ENCODE data around the gene SHC4.
"Not testable (repeated sequence)": the region's sequence is repeated elsewhere in the genome, so short reads cannot be mapped to it uniquely, and the experiment has no call there.

Gene SHC4

DNA sequence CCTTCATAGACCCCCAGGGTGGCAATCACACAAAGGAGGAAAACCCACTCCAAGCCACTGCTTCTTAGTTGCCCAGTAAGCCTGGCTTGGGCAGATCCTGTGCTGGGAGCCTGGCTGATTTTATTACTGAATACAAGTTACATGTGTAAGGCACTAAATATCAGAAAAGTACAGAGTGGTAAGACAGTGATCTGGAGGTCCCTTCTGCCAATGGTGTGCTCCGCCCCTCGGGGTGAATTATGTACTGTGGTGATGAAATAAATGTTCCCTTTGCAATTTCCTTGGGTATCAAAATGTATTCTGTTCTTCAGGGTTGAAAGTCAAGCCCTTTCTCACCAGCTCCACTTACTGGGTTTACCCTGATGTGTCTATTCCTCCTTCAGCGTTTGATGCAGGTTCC, 47.0 kb downstream of the SHC4 start:
- H3K4me3 ChIP-seq (replicated peaks; ENCODE audit: low read depth, low read length): no peak overlapping the region
- TF ChIP-seq, protein P1, sequence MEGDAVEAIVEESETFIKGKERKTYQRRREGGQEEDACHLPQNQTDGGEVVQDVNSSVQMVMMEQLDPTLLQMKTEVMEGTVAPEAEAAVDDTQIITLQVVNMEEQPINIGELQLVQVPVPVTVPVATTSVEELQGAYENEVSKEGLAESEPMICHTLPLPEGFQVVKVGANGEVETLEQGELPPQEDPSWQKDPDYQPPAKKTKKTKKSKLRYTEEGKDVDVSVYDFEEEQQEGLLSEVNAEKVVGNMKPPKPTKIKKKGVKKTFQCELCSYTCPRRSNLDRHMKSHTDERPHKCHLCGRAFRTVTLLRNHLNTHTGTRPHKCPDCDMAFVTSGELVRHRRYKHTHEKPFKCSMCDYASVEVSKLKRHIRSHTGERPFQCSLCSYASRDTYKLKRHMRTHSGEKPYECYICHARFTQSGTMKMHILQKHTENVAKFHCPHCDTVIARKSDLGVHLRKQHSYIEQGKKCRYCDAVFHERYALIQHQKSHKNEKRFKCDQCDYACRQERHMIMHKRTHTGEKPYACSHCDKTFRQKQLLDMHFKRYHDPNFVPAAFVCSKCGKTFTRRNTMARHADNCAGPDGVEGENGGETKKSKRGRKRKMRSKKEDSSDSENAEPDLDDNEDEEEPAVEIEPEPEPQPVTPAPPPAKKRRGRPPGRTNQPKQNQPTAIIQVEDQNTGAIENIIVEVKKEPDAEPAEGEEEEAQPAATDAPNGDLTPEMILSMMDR (IDR thresholded peaks at IDR 0.05; ENCODE audit: low read depth, low read length, missing control alignments): no peak
- no peak for DNase-seq (ENCODE audit: extremely low read depth, low read depth)

DNA sequence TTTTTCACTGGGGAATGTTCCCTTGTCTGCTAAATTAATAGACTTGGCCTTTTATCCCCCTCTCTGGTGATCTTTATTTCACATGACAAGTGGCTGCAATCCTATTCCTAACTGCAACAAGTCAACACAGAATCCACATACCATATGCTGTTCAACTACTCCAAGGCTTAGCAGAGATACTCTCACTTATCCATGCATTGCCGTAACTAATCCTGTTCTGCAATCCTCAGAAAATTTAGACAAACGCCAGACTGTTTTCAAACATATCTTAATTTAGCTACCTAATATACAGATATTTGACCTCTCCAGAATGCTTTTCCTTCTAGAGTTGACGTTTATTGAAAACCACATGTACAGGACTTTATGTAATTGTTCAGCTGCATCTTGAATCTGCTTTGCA, 47.9 kb downstream of the SHC4 start:
- TF ChIP-seq, protein P1 (IDR thresholded peaks at IDR 0.05; ENCODE audit: low read depth, low read length, missing control alignments): no peak
- H3K4me3 ChIP-seq (replicated peaks; ENCODE audit: low read depth, low read length): no peak overlapping the region
- no peak for DNase-seq (ENCODE audit: extremely low read depth, low read depth)

DNA sequence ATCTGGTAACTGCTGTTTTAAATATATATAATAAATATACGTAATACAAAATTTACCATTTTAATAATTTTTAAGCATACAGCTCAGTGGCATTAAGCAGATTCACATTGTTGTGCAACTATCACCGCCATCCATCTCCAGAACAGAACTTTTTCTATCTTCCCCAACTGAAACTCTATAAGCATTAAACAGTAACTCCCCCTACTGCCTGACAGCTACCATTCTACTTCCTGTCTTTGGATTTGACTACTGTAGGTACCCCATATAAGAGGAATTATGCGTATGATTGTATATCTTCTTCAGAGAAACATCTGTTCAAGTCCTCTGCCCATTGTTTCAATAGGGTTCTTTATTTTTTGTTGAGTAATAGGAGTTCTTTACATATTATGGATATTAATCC, 49.0 kb downstream of the SHC4 start:
- TF ChIP-seq, protein P1 (IDR thresholded peaks at IDR 0.05; ENCODE audit: low read depth, low read length, missing control alignments): no peak
- no peak overlapping the region for H3K4me3 ChIP-seq (replicated peaks; ENCODE audit: low read depth, low read length)
- DNase-seq (ENCODE audit: extremely low read depth, low read depth): no peak

DNA sequence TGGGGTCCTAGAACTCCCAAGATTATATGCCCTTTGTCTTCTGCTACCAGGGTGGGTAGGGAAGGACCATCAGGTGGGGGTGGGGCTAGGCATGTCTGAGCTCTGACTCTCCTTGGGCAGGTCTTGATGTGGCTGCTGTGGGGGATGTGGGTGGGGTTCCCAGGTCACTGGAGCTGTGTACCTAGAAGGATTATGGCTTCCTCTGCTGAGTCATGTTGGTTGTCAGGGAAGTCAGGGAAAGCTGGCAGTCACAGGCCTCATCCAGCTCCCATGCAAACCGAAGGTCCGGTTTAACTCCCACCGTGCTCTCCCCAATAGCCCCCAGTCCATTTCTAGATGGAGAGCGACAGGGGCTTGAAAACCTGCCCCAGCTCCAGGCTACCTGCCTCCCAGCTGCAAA, 50.6 kb downstream of the SHC4 start:
- H3K4me3 ChIP-seq (replicated peaks; ENCODE audit: low read depth, low read length): no peak overlapping the region
- DNase-seq (ENCODE audit: extremely low read depth, low read depth): no peak

DNA sequence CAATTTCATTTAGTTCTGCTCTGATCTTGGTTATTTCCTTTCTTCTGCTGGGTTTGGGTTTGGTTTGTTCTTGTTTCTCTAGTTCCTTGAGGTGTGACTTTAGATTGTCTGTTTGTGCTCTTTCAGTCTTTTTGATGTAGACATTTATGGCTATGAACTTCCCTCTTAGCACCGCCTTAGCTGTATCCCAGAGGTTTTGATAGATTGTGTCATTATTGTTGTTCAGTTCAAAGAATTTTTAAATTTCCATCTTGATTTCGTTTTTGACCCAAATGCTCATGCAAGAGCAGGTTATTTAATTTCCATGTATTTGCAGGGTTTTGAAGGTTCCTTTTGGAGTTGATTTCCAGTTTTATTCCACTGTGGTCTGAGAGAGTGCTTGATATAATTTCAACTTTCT, 53.2 kb downstream of the SHC4 start:
- not testable (repeated sequence) for DNase-seq (ENCODE audit: extremely low read depth, low read depth); H3K4me3 ChIP-seq (replicated peaks; ENCODE audit: low read depth, low read length)

More for the DNA sequence above, 50.6 kb downstream of the SHC4 start:
- TF ChIP-seq, protein P1 (IDR thresholded peaks at IDR 0.05; ENCODE audit: low read depth, low read length, missing control alignments): no peak

DNA sequence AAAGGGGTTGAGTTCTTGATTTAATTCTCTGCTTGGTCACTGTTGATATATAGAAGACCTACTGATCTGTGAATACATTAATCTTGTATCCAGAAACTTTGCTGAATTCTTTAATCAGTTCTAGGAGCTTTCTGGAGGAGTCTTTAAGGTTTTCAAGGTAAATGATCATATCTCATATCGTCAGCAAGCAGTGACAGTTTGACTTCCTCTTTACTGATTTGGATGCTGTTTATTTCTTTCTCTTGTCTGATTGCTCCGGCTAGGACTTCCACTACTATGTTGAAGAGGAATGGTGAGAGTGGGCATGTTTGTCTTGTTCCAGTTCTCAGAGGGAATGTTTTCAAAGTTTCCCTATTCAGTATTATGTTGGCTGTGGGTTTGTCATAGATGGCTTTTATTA, 54.4 kb downstream of the SHC4 start:
- DNase-seq (ENCODE audit: extremely low read depth, low read depth): not testable (repeated sequence)

DNA sequence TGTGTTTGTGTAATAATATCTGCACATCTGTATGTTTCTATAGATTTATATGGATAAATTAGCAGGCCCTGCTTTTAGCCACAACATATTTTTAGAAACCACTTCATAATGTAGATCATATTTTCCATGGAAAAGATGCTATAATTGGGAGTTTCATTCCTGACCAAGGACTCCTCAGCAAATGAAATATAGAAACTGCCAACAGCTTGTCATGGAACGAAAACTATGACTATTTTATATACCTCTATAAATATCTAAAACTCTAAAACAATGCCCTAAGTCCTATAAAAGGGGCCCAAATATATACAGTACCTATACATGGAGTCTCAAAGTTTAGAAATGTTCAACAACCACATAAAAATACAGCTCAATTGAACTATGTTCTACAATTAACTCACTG, 57.9 kb downstream of the SHC4 start:
- no peak for DNase-seq (ENCODE audit: extremely low read depth, low read depth)
- H3K4me3 ChIP-seq (replicated peaks; ENCODE audit: low read depth, low read length): no peak overlapping the region
- TF ChIP-seq, protein P1 (IDR thresholded peaks at IDR 0.05; ENCODE audit: low read depth, low read length, missing control alignments): no peak

More for the DNA sequence above, 54.4 kb downstream of the SHC4 start:
- not testable (repeated sequence) for H3K4me3 ChIP-seq (replicated peaks; ENCODE audit: low read depth, low read length)

DNA sequence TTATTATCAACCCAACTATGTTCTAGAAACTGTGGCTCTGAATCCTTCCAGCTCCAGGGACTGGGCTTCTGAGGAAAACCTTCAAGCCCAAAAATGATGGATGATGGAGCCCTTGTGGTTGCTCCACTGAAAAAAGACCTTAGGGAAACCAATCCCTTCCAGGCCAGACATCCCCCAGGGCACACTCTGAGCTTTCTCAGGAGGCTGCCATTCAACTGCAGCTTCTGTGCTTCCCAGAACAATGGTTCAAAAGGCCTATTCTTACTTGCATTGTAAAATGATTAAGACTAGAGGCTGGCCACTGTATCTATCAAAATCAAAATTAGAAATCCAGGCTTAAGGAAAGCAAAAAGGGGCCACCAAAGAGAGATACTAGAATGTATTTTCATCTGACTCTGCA, 58.5 kb downstream of the SHC4 start:
- TF ChIP-seq, protein P1 (IDR thresholded peaks at IDR 0.05; ENCODE audit: low read depth, low read length, missing control alignments): no peak
- DNase-seq (ENCODE audit: extremely low read depth, low read depth): no peak
- no peak overlapping the region for H3K4me3 ChIP-seq (replicated peaks; ENCODE audit: low read depth, low read length)

All from HFF-Myc (cell line).